K562 (cell line): ENCODE results near the gene ACP1. TPM values are rescaled to one million over a fixed set of nuclear protein-coding genes. Genes with fewer than 3 reads are reported as not detected.

Source experiments
- ATAC-seq: fragments of 200-7000 bp; cut with Tn5 transposase; 3 replicates; pipeline ENCODE4 v1.9.1; 2020; ENCODE audit warnings: moderate library complexity
- BruUV-seq: library from RNA; stranded (reverse); fragments of 400-500 nt; replicated peaks from 2 replicates; lab custom pipeline; 2021; lab: Mats Ljungman, UMichigan
- CTCF ChIA-PET: fragments of 300-600 bp; formaldehyde crosslinking; extraction: SDS; loops from one replicate; lab custom pipeline; 2021; ENCODE audit warnings: low intra/inter-chr PET ratio; lab: Yijun Ruan, JAX
- POLR2A ChIA-PET: fragments of 300-600, 350-650 bp; sonication (Branson Sonifier 250); formaldehyde crosslinking; extraction: SDS; loops from one replicate; lab custom pipeline; 2021; ENCODE audit warnings: antibody characterized with exemption, inconsistent platforms; lab: Yijun Ruan, JAX
- DNase-seq, 4 experiments: peaks; one replicate each; pipeline versions ENCODE4 v3.0.0 to v3.0.0-alpha.2; 2011 to 2018; ENCODE audit warnings: low spot score in 3 of 4, mixed read lengths in 3 of 4; ENCODE audit errors: extremely low read depth in 1 of 4
- FAIRE-seq: peaks from 2 replicates; lab custom pipeline; 2011; peaks lifted over from hg19 to GRCh38; lab: Jason Lieb, UNC
- H2AFZ ChIP-seq: 2 replicates; pipeline ENCODE4 v1.6.0; 2011; ENCODE audit warnings: low read depth, low read length, control low read depth, inconsistent platforms
- H3K27ac ChIP-seq: fragments of 200-600 bp; 3 replicates; pipeline ENCODE4 v1.8.0; 2011; ENCODE audit warnings: low read depth, mild to moderate bottlenecking, control low read depth, inconsistent platforms, low read length, moderate library complexity, mixed read lengths; ENCODE audit errors: extremely low read depth
- H3K27me3 ChIP-seq, 2 experiments: fragments of 300-600 bp in 1 of 2; 2 replicates in 1 of 2; 3 replicates in 1 of 2; pipeline versions ENCODE4 v1.6.0 to v1.8.0; 2011; ENCODE audit warnings: inconsistent platforms in 2 of 2, low read length in 2 of 2, mild to moderate bottlenecking in 1 of 2, mixed read lengths in 1 of 2, moderate library complexity in 1 of 2; ENCODE audit not compliant: control insufficient read depth in 2 of 2, insufficient read depth in 2 of 2
- H3K36me3 ChIP-seq: fragments of 300-600 bp; 3 replicates; pipeline ENCODE4 v1.8.0; 2011; ENCODE audit warnings: mild to moderate bottlenecking, low read length, inconsistent platforms; ENCODE audit not compliant: control insufficient read depth, insufficient read depth
- H3K4me1 ChIP-seq, 2 experiments: fragments of 200-600 bp in 1 of 2; replicated peaks in 1 of 2; 2 replicates in 1 of 2; 3 replicates in 1 of 2; pipeline versions ENCODE4 v1.5.1 to v1.8.0; 2011; ENCODE audit warnings: inconsistent platforms in 2 of 2, low read length in 2 of 2, mild to moderate bottlenecking in 1 of 2, mixed read lengths in 1 of 2, moderate library complexity in 1 of 2; ENCODE audit not compliant: control insufficient read depth in 2 of 2, insufficient read depth in 2 of 2
- H3K4me2 ChIP-seq: 2 replicates; pipeline ENCODE4 v1.6.1; 2011; ENCODE audit warnings: low read length, control low read depth, inconsistent platforms, mixed read lengths; ENCODE audit not compliant: insufficient read depth
- H3K4me3 ChIP-seq: fragments of 200-600 bp; sonication (generic), shearing (Covaris generic); 2 replicates; pipeline ENCODE4 v1.5.1; 2016; ENCODE audit warnings: control low read depth, inconsistent platforms
- H3K79me2 ChIP-seq: fragments of 200-600 bp; 3 replicates; pipeline ENCODE4 v1.8.0; 2011; ENCODE audit warnings: low read length, inconsistent platforms; ENCODE audit not compliant: control insufficient read depth, insufficient read depth
- H3K9ac ChIP-seq, 2 experiments: 2 replicates each; pipeline versions ENCODE4 v1.6.0 to v1.6.1; 2011; ENCODE audit warnings: low read depth in 2 of 2, low read length in 2 of 2, control low read depth in 1 of 2, inconsistent platforms in 1 of 2, mild to moderate bottlenecking in 1 of 2, mixed read lengths in 1 of 2; ENCODE audit not compliant: insufficient read depth in 1 of 2
- H3K9me1 ChIP-seq: one replicate; pipeline ENCODE4 v1.6.0; 2011; ENCODE audit warnings: inconsistent platforms, mild to moderate bottlenecking, low read length, moderate library complexity; ENCODE audit not compliant: control insufficient read depth, insufficient read depth
- H3K9me3 ChIP-seq: replicated peaks from 2 replicates; pipeline ENCODE4 v1.5.1; 2011; ENCODE audit warnings: low read depth, low read length, inconsistent platforms; ENCODE audit not compliant: control insufficient read depth, insufficient read depth
- H4K20me1 ChIP-seq: replicated peaks from 2 replicates; pipeline ENCODE4 v1.6.1; 2011; ENCODE audit warnings: low read length, inconsistent platforms, mixed read lengths; ENCODE audit not compliant: control insufficient read depth, insufficient read depth
- AFF4 ChIP-seq: sonication (generic); formaldehyde crosslinking; IDR thresholded peaks from 2 replicates; pipeline ENCODE4 v1.8.0; 2023; ENCODE audit warnings: mild to moderate bottlenecking, missing genetic modification reagents
- RBM34 ChIP-seq: fragments of 200-400 bp; formaldehyde crosslinking; IDR thresholded peaks from 2 replicates; pipeline ENCODE4 v1.6.1; 2018; ENCODE audit warnings: low read length, borderline replicate concordance; ENCODE audit not compliant: insufficient read depth
- ZBTB49 ChIP-seq: sonication (generic); formaldehyde crosslinking; IDR thresholded peaks from 2 replicates; pipeline ENCODE4 v1.8.0; 2022; ENCODE audit warnings: missing genetic modification reagents, mild to moderate bottlenecking, borderline replicate concordance
- WGBS: fragments of 100-300 bp; shearing (Covaris generic); methylation state at CpG from one replicate; pipeline ENCODE4 v1.1.6; 2016; ENCODE audit warnings: low coverage, mixed read lengths; ENCODE audit not compliant: insufficient coverage; ENCODE audit errors: missing lambda C conversion rate; 5-methylcytosine and 5-hydroxymethylcytosine counted together
- in situ Hi-C: fragments of 300-500 bp; cut with MboI; formaldehyde crosslinking; loops from 4 replicates; pipeline ENCODE4 v1.15.0; 2018; ENCODE audit warnings: inconsistent platforms, mixed read lengths
- intact Hi-C: fragments of 100-400 bp; cut with micrococcal nuclease; formaldehyde crosslinking; loops from 2 replicates; pipeline ENCODE4 v1.14.2; 2022
- polyA plus RNA-seq, 8 experiments: library from polyadenylated mRNA; depleted of rRNA in 4 of 8; stranded (reverse) in 5 of 8; unstranded in 3 of 8; fragments of >200 nt; fragmentation: Nextera tagmentation in 2 of 8; fragmentation: Illumina TruSeq in 1 of 8; extraction: Ambion mirVana in 2 of 8; extraction: Trizol in 1 of 8; gene quantifications; 2 replicates each; pipeline versions ENCODE4 v1.2.1 to v1.2.3, GENCODE V29; 2011 to 2014; ENCODE audit warnings: inconsistent platforms in 1 of 8, missing spikeins in 1 of 8
- total RNA-seq, 7 experiments: library from RNA; depleted of rRNA in 6 of 7; stranded (reverse); fragments of >200 nt in 6 of 7; fragmentation: Illumina TruSeq in 2 of 7; extraction: Trizol in 2 of 7; gene quantifications; 2 replicates each; pipeline versions ENCODE4 v1.2.1 to v1.2.3, GENCODE V29; 2011 to 2021; ENCODE audit warnings: low replicate concordance in 1 of 7

Gene ACP1
- total and polyA plus RNA-seq, 9 of the 15 experiments (the other 6 are each of a cell fraction or from before 2014, with no cell fraction given), result 139 to 493 (median 189) TPM

GRCh38 chr2:285531-285930 lies 20.8 kb downstream of the ACP1 start:
- no peak for ATAC-seq
- Histone ChIP-seq H3K27me3 (no peaks in the 10 kb centered on the region), H3K9me1 (no peaks in the 10 kb centered on the region), H3K36me3 (peaks cover 20% of the 10 kb centered on the region; the same call in 2 of the 3 replicates), H3K9ac (no peak overlapping the region), H3K79me2 (no peaks in the 10 kb centered on the region), H2AFZ (no peak overlapping the region), H3K4me2 (no peak overlapping the region), H4K20me1 (no peaks in the 10 kb centered on the region), H3K4me3 (no peak overlapping the region), H3K27ac (no peak overlapping the region), H3K4me1 (peaks cover 0 to 13% of the 10 kb centered on the region in 2 experiments; a peak in 3 of 5 replicates), H3K9me3 (no peaks in the 10 kb centered on the region)
- POLR2A ChIA-PET, result no interaction called here
- intact Hi-C loops, result no loop called here
- no peak for FAIRE-seq
- in situ Hi-C loops, result no loop called here
- TF ChIP-seq RBM34 (no peak), AFF4 (CRISPR knock-in tag) (no peak), ZBTB49 (CRISPR knock-in tag) (no peak)
- no TSS peak for BruUV-seq
- CTCF ChIA-PET, result no interaction called here
- WGBS, result 61% methylated on average over 1 of the region's 1 CpG
- no peak for DNase-seq
